ENCODE results near the gene COL1A1. TPM values are rescaled to one million over a fixed set of nuclear protein-coding genes. Genes with fewer than 3 reads are reported as not detected.

COL1A1 gene
- total RNA-seq, 2 experiments from 2014 or later = not detected

- TF ChIP-seq CTCF (conservative IDR thresholded peaks at IDR 0.05; ENCODE audit: low read length) (no peak), EZH2phosphoT487 (IDR thresholded peaks at IDR 0.05; ENCODE audit: borderline replicate concordance, low read depth, low read length) (no peak)
- BruUV-seq (replicated peaks) = no TSS peak
- H4K20me1 ChIP-seq (ENCODE audit: insufficient read depth, low read length) = no peaks in the 10 kb centered on the region
- H3K4me3 ChIP-seq (ENCODE audit: low read depth, low read length, poor library complexity, severe bottlenecking) = no peak overlapping the region
- no peak for DNase-seq (ENCODE audit: low spot score)
- POLR2A ChIA-PET = no interaction called here
- H2AFZ ChIP-seq (ENCODE audit: low read length) = no peak overlapping the region
- no peaks in the 10 kb centered on the region for H3K4me1 ChIP-seq (ENCODE audit: insufficient read depth, low read length, poor library complexity, severe bottlenecking)
- no peaks in the 10 kb centered on the region for H3K9me2 ChIP-seq (ENCODE audit: insufficient read depth, low read length)
- CTCF ChIA-PET (ENCODE audit: unreplicated experiment) = no interaction called here
- H3K9me3 ChIP-seq (ENCODE audit: low read length) = no peaks in the 10 kb centered on the region
- H3K27ac ChIP-seq (ENCODE audit: low read depth, low read length, poor library complexity, severe bottlenecking) = no peak overlapping the region
- no peak overlapping the region for H3K4me2 ChIP-seq (ENCODE audit: low read length)
- no peaks in the 10 kb centered on the region for H3K36me3 ChIP-seq (ENCODE audit: insufficient read depth, low read length)
- intact Hi-C loops (cut with micrococcal nuclease; ENCODE audit: unreplicated experiment) = no loop called here
- no peaks in the 10 kb centered on the region for H3K79me2 ChIP-seq (ENCODE audit: insufficient read depth, low read depth, low read length)
These were observed 19.9 kb upstream of the COL1A1 start for GRCh38 chr17:50221266-50221863.

DNA sequence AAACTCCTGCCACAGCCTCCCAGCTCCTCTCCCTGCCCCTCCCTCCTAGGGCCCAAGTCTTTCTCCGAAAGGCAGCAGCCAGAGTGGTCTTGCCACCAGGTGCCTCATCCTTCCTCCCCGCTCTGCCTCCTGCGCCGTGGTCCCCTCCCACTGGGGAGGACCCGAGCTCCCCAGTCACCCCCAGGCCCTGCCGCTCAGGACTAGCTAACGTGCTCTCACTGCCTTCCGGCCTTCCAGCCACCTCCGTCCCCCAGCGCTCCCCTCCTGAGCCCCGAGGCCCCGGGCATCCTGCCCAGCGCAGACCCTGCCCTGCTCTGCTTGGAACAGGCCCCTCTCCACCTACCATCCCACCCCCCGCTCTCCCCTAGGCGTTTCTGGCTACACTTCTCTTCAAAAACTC lies 19.4 kb upstream of the COL1A1 start:
- CTCF ChIA-PET (ENCODE audit: unreplicated experiment) = no interaction called here
- DNase-seq (ENCODE audit: low spot score) = no peak
- Histone ChIP-seq H3K9me2 (ENCODE audit: insufficient read depth, low read length) (no peaks in the 10 kb centered on the region), H3K79me2 (ENCODE audit: insufficient read depth, low read depth, low read length) (no peaks in the 10 kb centered on the region), H3K4me2 (ENCODE audit: low read length) (no peak overlapping the region), H3K9me3 (ENCODE audit: low read length) (no peaks in the 10 kb centered on the region), H3K4me3 (ENCODE audit: low read depth, low read length, poor library complexity, severe bottlenecking) (no peak overlapping the region), H3K27ac (ENCODE audit: low read depth, low read length, poor library complexity, severe bottlenecking) (no peak overlapping the region), H3K4me1 (ENCODE audit: insufficient read depth, low read length, poor library complexity, severe bottlenecking) (no peaks in the 10 kb centered on the region), H4K20me1 (ENCODE audit: insufficient read depth, low read length) (no peaks in the 10 kb centered on the region), H2AFZ (ENCODE audit: low read length) (no peak overlapping the region), H3K36me3 (ENCODE audit: insufficient read depth, low read length) (no peaks in the 10 kb centered on the region)
- no peak for TF ChIP-seq CTCF (conservative IDR thresholded peaks at IDR 0.05; ENCODE audit: low read length)
- no peak for TF ChIP-seq EZH2phosphoT487 (IDR thresholded peaks at IDR 0.05; ENCODE audit: borderline replicate concordance, low read depth, low read length)
- no TSS peak for BruUV-seq (replicated peaks)
- POLR2A ChIA-PET = no interaction called here
- intact Hi-C loops (cut with micrococcal nuclease; ENCODE audit: unreplicated experiment) = no loop called here

DNA sequence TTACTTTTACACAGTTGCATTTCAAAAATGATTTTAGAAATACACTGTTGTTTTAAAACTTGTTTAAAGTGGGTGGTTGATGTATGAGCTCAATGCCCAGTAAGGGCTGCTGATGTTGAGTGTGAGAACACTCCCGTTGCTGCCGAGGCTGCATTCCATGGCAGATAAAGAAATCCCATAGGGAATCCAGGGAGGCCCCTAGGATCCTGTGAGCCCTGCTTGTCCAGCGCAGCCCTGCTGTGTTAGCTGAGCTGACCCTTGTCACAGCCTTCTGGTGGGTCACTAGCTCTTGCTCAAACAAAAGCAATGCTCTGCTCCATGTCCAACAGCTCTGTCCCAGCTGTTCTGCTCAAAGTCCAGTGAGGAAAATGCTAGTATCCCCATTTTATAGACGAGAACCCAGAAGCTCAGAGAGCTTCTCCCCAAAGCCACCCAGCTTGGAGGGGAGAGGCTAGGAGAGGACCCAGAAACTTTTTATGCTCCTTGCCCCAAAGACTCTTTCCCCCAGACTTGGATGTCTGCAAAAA lies 18.6 kb upstream of the COL1A1 start:
- Histone ChIP-seq H3K27ac (ENCODE audit: low read depth, low read length, poor library complexity, severe bottlenecking) (no peak overlapping the region), H3K79me2 (ENCODE audit: insufficient read depth, low read depth, low read length) (no peaks in the 10 kb centered on the region), H3K36me3 (ENCODE audit: insufficient read depth, low read length) (no peaks in the 10 kb centered on the region), H3K4me1 (ENCODE audit: insufficient read depth, low read length, poor library complexity, severe bottlenecking) (no peaks in the 10 kb centered on the region), H4K20me1 (ENCODE audit: insufficient read depth, low read length) (no peaks in the 10 kb centered on the region), H2AFZ (ENCODE audit: low read length) (no peak overlapping the region), H3K4me3 (ENCODE audit: low read depth, low read length, poor library complexity, severe bottlenecking) (no peak overlapping the region), H3K9me2 (ENCODE audit: insufficient read depth, low read length) (no peaks in the 10 kb centered on the region), H3K4me2 (ENCODE audit: low read length) (no peak overlapping the region), H3K9me3 (ENCODE audit: low read length) (no peaks in the 10 kb centered on the region)
- no TSS peak for BruUV-seq (replicated peaks)
- ChIA-PET POLR2A (no interaction called here), CTCF (ENCODE audit: unreplicated experiment) (no interaction called here)
- DNase-seq (ENCODE audit: low spot score) = no peak
- TF ChIP-seq EZH2phosphoT487 (IDR thresholded peaks at IDR 0.05; ENCODE audit: borderline replicate concordance, low read depth, low read length) (no peak), CTCF (conservative IDR thresholded peaks at IDR 0.05; ENCODE audit: low read length) (no peak)
- intact Hi-C loops (cut with micrococcal nuclease; ENCODE audit: unreplicated experiment) = no loop called here

Measured in OCI-LY7 (cell line).